Activated CD4-positive, alpha-beta memory T cell treated with anti-CD3 and anti-CD28 coated beads for 36 hours (primary cell): Measurements from ENCODE around the gene C7. TPM values are rescaled to one million over a fixed set of nuclear protein-coding genes. Genes with fewer than 3 reads are reported as not detected.

Source experiments
- CTCF ChIA-PET: fragments of 350-600 bp; sonication (Branson Sonifier 250); formaldehyde crosslinking; loops from one replicate; lab custom pipeline; 2021; ENCODE audit warnings: antibody characterized with exemption, inconsistent platforms; lab: Charles Lee
- POLR2A ChIA-PET: fragments of 350-600 bp; sonication (Branson Sonifier 250); formaldehyde crosslinking; loops from one replicate; lab custom pipeline; 2021; ENCODE audit warnings: antibody characterized with exemption; lab: Charles Lee
- DNase-seq: peaks from one replicate; pipeline ENCODE4 v3.0.0-alpha.2; 2020
- H3K27ac Mint-ChIP-seq: one replicate; pipeline ENCODE4 v1.8.0; 2021; ENCODE audit warnings: mixed read lengths
- H3K27me3 Mint-ChIP-seq: one replicate; pipeline ENCODE4 v1.8.0; 2021; ENCODE audit warnings: mixed read lengths
- H3K36me3 Mint-ChIP-seq: one replicate; pipeline ENCODE4 v1.8.0; 2021; ENCODE audit warnings: mixed read lengths
- H3K4me1 Mint-ChIP-seq: one replicate; pipeline ENCODE4 v1.8.0; 2021; ENCODE audit warnings: low read depth, mixed read lengths
- H3K4me3 Mint-ChIP-seq: one replicate; pipeline ENCODE4 v1.8.0; 2021; ENCODE audit warnings: mild to moderate bottlenecking, mixed read lengths
- H3K9me3 Mint-ChIP-seq: one replicate; pipeline ENCODE4 v1.8.0; 2021; ENCODE audit warnings: mixed read lengths
- intact Hi-C: fragments of 100-400 bp; cut with micrococcal nuclease; formaldehyde crosslinking; loops from one replicate; pipeline ENCODE4 v1.15.1; 2023
- total RNA-seq, 2 experiments: library from RNA; stranded (reverse); gene quantifications; one replicate each; pipeline ENCODE4 v1.2.3, GENCODE V29; 2021

Gene C7
- total RNA-seq, 2 experiments from 2014 or later, result not detected

DNA sequence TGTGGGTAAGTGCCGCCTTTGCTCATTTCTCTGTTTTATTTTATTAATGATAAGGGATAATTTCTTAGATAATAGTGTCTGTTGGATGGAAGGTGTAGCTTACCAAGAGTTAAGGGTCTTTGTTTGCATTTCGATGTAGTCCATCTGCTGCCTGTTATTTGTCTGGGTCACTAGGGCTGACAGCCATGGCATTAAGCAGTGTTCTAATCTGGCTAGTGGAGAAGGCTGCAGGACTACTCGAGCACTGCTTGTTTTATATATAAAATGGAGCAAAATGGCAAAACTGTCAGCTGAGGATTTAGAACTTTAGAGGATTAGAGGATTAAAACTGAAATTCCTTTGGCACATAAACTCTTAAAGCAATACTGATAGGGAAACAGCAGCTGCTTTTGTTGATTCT, 67.5 kb downstream of the C7 start:
- H3K36me3 Mint-ChIP-seq, result no peaks in the 10 kb centered on the region

DNA sequence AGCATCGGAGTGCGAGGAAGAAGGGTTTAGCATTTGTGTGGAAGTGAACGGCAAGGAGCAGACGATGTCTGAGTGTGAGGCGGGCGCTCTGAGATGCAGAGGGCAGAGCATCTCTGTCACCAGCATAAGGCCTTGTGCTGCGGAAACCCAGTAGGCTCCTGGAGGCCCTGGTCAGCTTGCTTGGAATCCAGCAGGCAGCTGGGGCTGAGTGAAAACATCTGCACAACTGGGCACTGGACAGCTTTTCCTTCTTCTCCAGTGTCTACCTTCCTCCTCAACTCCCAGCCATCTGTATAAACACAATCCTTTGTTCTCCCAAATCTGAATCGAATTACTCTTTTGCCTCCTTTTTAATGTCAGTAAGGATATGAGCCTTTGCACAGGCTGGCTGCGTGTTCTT, 72.1 kb downstream of the C7 start:
- DNase-seq, result no peak
- Mint-ChIP-seq H3K4me1 (no peaks in the 10 kb centered on the region), H3K9me3 (no peaks in the 10 kb centered on the region), H3K36me3 (no peaks in the 10 kb centered on the region), H3K27ac (no peak overlapping the region), H3K4me3 (no peak overlapping the region), H3K27me3 (peaks cover 17% of the 10 kb centered on the region)
- ChIA-PET CTCF (no interaction called here), POLR2A (no interaction called here)
- intact Hi-C loops, result no loop called here

More for the DNA sequence above, 67.5 kb downstream of the C7 start:
- Mint-ChIP-seq H3K4me1 (no peaks in the 10 kb centered on the region), H3K9me3 (no peaks in the 10 kb centered on the region), H3K27ac (no peak overlapping the region), H3K27me3 (peaks cover 6% of the 10 kb centered on the region), H3K4me3 (no peak overlapping the region)
- DNase-seq, result no peak
- POLR2A ChIA-PET, result no interaction called here
- intact Hi-C loops, result no loop called here
- CTCF ChIA-PET, result no interaction called here

DNA sequence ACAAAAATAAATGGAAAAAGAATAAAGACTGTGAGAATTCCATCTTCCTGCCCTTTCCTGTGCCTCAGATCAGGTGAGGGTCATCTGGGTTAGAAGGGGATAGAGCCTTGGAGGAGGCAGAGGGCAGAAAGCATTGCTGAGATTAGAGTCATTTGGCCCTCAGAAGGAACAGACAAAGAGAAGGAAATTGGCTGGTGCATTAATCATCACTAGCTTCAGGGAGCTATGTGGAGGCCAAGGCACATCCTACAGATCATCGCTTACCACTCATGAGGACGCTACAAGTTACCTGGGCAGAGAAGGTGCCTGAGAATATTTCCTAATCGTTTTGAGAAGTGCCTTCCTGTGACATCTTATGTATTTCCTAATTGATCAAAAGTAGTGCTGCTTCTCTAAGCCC, 74.5 kb downstream of the C7 start:
- H3K27me3 Mint-ChIP-seq, result peaks cover 14% of the 10 kb centered on the region
- ChIA-PET CTCF (no interaction called here), POLR2A (no interaction called here)
- peaks cover 10% of the 10 kb centered on the region for H3K9me3 Mint-ChIP-seq
- intact Hi-C loops, result no loop called here
- no peaks in the 10 kb centered on the region for H3K36me3 Mint-ChIP-seq
- DNase-seq, result no peak
- no peaks in the 10 kb centered on the region for H3K4me1 Mint-ChIP-seq
- no peak overlapping the region for H3K27ac Mint-ChIP-seq
- no peak overlapping the region for H3K4me3 Mint-ChIP-seq

DNA sequence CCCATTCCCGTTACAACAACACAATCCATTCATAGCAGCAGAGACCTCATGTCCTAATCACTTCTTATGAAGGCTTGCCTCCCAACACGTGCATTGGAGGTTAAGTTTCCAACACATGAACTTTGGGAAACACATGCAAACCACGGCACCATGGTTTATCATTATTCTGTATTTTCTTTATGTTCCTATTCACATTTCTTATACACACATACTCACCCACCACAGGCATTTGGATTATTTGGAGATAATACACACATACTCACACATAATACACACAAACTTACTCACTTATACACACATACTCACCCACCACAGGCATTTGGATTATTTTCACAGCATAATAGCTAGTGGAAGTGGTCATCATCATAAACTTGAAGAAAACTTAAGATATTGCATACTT, 75.6 kb downstream of the C7 start:
- H3K4me3 Mint-ChIP-seq, result no peak overlapping the region
- intact Hi-C loops, result no loop called here

DNA sequence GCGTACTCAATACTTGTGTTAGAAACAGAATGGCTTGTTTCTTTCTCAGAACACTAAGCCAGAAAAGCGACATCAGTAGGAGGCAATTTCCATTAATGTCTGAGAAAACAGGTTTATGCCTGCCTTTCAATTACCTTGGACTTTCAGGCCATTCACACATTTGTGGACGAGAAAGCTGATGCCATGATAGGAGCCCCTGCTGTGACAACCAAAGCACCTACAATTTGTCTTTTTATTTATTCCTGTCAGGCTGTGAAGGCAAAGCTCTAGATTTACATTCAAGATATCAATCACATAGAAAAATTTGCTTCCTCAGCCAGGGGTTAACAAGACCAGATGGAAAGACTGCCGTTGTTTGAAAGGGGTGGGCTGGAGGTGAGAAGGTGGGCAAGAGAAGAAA, 76.2 kb downstream of the C7 start:
- peaks cover 14% of the 10 kb centered on the region for H3K27me3 Mint-ChIP-seq
- no peaks in the 10 kb centered on the region for H3K36me3 Mint-ChIP-seq
- no peak for DNase-seq
- no peak overlapping the region for H3K4me3 Mint-ChIP-seq
- intact Hi-C loops, result no loop called here
- CTCF ChIA-PET, result no interaction called here
- no peaks in the 10 kb centered on the region for H3K4me1 Mint-ChIP-seq
- POLR2A ChIA-PET, result no interaction called here
- no peak overlapping the region for H3K27ac Mint-ChIP-seq
- peaks cover 10% of the 10 kb centered on the region for H3K9me3 Mint-ChIP-seq

More for the DNA sequence above, 75.6 kb downstream of the C7 start:
- Mint-ChIP-seq H3K4me1 (no peaks in the 10 kb centered on the region), H3K27ac (no peak overlapping the region), H3K27me3 (peaks cover 14% of the 10 kb centered on the region), H3K36me3 (no peaks in the 10 kb centered on the region), H3K9me3 (peaks cover 10% of the 10 kb centered on the region)
- POLR2A ChIA-PET, result no interaction called here
- CTCF ChIA-PET, result no interaction called here
- no peak for DNase-seq

DNA sequence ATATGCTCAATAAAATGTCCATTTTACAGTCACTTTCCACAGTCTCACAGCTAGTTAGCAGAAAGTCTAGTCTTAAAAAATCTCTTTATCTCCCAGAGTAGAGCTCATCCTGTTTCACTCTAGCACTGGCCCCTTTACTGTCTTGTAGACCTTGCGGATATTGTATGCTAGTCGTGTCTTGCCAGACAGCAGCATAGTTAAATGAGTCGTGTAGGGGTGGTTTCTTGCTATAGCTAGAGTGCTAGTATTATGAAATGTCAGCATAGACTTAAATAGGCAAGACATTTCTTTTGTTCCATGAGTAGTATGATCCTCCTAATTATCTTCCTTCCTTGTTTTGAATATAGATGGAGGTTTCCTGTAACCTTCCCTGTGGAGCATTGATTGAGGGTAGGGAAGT, 77.4 kb downstream of the C7 start:
- Mint-ChIP-seq H3K36me3 (no peaks in the 10 kb centered on the region), H3K9me3 (peaks cover 10% of the 10 kb centered on the region), H3K27ac (no peak overlapping the region), H3K4me3 (no peak overlapping the region), H3K27me3 (peaks cover 12% of the 10 kb centered on the region), H3K4me1 (no peaks in the 10 kb centered on the region)
- DNase-seq, result no peak
- CTCF ChIA-PET, result no interaction called here
- POLR2A ChIA-PET, result interaction anchor here (0.6 kb wide), 2 partner anchors 53 to 363 kb away, joined by 3 read pairs; no protein-coding TSS in a partner anchor
- intact Hi-C loops, result no loop called here

DNA sequence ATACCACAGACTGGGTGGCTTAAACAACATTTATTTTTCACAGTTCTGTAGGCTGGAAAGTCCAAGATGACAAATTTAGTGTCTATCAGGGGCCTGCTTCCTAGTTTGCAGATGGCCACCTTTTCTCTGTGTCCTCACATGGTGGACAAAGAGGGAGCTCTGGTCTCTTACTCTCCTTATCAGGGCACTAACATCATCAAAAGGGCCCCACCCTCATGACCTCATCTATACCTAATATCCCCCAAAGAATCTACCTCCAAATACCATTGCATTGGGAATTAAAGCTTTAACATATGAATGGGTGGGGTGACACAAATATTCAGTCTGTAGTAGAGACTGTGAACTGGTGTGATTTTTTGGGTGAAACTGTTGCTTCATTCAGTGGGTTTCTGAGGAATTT, 78.1 kb downstream of the C7 start:
- ChIA-PET POLR2A (no interaction called here), CTCF (no interaction called here)
- Mint-ChIP-seq H3K36me3 (no peaks in the 10 kb centered on the region), H3K9me3 (peaks cover 10% of the 10 kb centered on the region), H3K4me1 (no peaks in the 10 kb centered on the region), H3K4me3 (no peak overlapping the region), H3K27me3 (peaks cover 9% of the 10 kb centered on the region), H3K27ac (no peak overlapping the region)
- no peak for DNase-seq
- intact Hi-C loops, result no loop called here

DNA sequence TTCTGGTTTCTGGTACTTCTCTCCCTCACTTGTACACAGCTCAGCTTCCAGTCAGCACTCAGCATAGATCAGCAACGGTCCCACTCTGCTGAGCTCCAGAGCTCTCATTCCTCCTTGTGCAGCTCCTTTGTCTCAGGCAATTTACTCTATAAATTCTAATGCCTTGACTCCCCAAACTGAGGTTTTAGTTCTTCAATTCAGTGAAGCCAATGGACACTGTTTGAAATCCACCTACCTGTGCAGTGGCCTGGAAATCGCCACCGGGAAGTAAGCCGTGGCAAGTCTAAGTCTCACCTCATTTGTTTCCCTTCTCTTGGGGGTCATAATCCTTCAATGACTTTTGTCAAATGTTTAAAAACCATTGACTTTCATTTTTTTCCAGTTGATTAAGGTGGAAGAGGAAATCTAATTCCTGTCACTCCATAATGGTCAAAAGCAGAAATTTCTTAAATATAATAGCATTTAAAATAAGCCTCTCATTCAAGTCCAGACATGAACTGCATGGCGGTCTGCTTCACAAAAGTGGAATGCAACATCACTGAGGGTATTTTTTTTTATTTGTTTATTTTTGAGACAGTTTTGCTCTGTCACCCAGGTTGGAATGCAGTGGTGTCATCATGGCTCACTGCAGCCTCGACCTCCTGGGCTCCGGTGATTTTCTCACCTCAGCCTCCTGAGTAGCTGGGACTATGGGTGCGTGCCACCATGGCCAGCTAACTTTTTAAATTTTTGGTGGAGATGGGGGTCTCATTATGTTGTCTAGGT, 79.6 kb downstream of the C7 start:
- ChIA-PET CTCF (no interaction called here), POLR2A (no interaction called here)
- Mint-ChIP-seq H3K27ac (no peak overlapping the region), H3K4me1 (no peaks in the 10 kb centered on the region), H3K36me3 (no peaks in the 10 kb centered on the region), H3K9me3 (peaks cover 10% of the 10 kb centered on the region), H3K27me3 (peaks cover 6% of the 10 kb centered on the region), H3K4me3 (no peak overlapping the region)
- intact Hi-C loops, result no loop called here
- DNase-seq, result no peak

DNA sequence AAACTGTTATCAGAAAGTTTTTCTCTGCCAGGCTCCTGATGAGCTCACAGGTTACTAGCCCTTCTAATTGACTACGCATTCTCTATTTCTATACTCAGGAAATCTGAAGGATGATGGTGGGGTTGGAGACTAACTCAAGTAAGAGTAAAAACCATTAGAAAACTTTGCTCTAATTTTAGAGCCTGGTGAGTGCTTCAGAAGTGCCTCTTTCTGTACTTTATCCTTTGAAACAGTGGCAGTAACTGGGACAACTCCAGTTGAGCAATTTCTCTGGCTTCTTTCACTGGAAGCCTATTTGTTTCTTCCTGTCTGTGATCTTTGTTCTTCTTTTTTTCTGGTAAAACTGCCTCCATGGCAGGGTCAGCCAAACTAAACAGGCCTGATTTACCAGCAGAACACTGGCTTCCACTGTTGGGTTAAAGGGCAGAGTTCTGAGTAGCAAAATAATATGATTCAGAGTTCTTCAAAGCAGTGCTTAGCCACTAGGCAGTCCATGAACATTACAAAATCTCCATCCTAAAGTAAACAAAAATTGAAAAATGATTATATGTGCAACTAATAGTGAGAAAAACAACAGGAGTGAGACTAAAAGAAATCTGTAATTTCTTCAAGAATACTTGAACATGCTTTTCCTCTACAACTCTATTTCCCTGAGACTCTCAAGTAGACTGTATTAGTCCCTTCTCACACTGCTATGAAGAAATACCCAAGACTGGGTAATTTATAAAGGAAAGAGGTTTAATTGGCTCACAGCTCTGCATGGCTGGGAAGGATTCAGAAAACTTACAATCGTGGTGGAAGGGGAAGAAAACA, 82.1 kb downstream of the C7 start:
- POLR2A ChIA-PET, result no interaction called here
- Mint-ChIP-seq H3K27me3 (no peaks in the 10 kb centered on the region), H3K27ac (no peak overlapping the region), H3K4me3 (no peak overlapping the region), H3K9me3 (peaks cover 10% of the 10 kb centered on the region), H3K4me1 (no peaks in the 10 kb centered on the region), H3K36me3 (no peaks in the 10 kb centered on the region)
- no peak for DNase-seq
- CTCF ChIA-PET, result interaction anchor here (1.4 kb wide), 1 partner anchor 87 kb away, joined by 4 read pairs; no protein-coding TSS in a partner anchor
- intact Hi-C loops, result no loop called here

DNA sequence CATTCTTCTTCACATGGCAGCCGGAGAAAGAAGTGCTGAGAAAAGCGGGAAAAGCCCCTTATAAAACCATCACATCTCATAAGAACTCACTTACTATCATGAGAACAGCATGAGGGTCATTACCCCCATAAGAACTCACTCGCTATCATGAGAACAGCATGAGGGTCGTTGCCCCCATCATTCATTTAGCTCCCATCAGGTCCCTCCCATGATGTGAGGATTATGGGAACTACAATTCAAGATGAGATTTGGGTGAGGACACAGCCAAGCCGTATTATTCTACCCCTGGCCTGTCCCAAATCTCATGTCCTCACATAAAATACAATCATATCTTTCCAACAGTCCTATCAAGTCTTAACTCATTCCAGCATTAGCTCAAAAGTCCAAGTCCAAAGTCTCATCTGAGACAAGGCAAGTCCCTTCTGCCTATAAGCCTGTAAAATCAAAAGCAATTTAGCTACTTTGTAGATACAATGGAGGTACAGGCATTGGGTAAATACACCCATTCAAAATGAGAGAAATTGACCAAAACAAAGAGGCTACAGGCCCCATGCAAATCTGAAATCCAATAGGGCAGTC, 82.8 kb downstream of the C7 start:
- Mint-ChIP-seq H3K27ac (no peak overlapping the region), H3K9me3 (peaks cover 7% of the 10 kb centered on the region), H3K36me3 (no peaks in the 10 kb centered on the region), H3K27me3 (no peaks in the 10 kb centered on the region), H3K4me1 (no peaks in the 10 kb centered on the region), H3K4me3 (no peak overlapping the region)
- POLR2A ChIA-PET, result no interaction called here
- intact Hi-C loops, result no loop called here
- no peak for DNase-seq
- CTCF ChIA-PET, result no interaction called here

DNA sequence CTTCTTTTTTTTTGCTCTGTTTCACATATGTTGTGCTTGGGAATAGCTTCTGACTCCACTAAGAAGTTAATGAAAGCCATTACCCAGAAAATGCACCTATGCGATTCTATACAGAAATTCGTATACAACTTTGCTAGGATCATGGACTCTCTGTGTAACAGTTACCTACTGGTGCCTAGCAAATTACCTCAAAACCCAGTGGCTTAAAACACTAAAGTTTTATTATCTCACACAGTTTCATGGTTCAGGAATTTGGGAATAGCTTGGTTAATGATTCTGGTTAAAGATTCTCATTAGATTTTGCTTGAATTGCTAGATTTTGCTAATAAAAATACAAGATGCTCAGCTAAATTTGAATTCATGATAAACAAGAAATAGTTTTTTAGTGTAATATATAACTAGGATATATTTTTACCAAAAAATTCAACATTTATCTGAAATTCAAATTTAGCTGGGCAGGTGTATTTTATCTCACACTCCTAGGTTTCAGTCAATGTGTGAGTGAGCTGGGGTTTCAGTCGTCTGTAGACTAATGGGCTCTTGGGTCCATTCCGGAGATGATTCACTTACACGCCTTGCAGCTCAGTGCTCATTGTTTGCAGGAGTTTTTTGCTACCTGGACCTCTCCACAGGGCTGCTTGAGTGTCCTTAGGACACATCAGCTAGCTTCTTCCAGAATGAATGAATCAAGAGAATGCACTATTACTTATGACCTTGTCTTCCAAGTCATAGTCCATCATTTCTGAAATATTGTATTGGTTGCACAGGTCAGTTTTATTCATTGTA, 86.7 kb downstream of the C7 start:
- no peak for DNase-seq
- CTCF ChIA-PET, result no interaction called here
- H3K4me1 Mint-ChIP-seq, result no peaks in the 10 kb centered on the region
- intact Hi-C loops, result no loop called here
- H3K4me3 Mint-ChIP-seq, result no peak overlapping the region
- no peaks in the 10 kb centered on the region for H3K9me3 Mint-ChIP-seq
- H3K27me3 Mint-ChIP-seq, result peaks cover 2% of the 10 kb centered on the region
- no peak overlapping the region for H3K27ac Mint-ChIP-seq
- no peaks in the 10 kb centered on the region for H3K36me3 Mint-ChIP-seq
- POLR2A ChIA-PET, result no interaction called here

DNA sequence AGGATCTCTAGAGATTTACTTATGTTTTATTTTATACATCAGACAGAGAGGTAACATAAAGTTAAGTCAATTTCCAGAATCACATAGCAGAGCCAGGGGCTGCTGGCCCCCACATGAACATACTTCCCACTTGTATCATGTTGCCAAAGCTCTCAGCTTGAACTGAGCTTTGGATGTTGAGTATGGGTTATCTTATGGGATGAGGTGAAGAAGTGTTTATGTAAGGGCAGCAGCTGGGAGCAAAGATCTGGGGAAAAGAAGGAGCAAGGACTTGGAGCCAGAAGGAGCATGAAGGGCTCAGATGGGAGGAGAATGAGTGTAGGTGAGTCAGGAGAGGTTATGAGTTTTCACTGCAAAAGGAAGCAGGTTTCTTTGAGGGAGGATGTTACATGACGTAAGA, 89.8 kb downstream of the C7 start:
- no peaks in the 10 kb centered on the region for H3K36me3 Mint-ChIP-seq
- no peaks in the 10 kb centered on the region for H3K4me1 Mint-ChIP-seq
- no peak overlapping the region for H3K4me3 Mint-ChIP-seq
- intact Hi-C loops, result no loop called here
- peaks cover 2% of the 10 kb centered on the region for H3K27me3 Mint-ChIP-seq
- ChIA-PET POLR2A (no interaction called here), CTCF (no interaction called here)
- H3K27ac Mint-ChIP-seq, result no peak overlapping the region
- no peak for DNase-seq
- H3K9me3 Mint-ChIP-seq, result no peaks in the 10 kb centered on the region
